ENCODE measurements around the gene SSPN.

The SSPN gene

DNA sequence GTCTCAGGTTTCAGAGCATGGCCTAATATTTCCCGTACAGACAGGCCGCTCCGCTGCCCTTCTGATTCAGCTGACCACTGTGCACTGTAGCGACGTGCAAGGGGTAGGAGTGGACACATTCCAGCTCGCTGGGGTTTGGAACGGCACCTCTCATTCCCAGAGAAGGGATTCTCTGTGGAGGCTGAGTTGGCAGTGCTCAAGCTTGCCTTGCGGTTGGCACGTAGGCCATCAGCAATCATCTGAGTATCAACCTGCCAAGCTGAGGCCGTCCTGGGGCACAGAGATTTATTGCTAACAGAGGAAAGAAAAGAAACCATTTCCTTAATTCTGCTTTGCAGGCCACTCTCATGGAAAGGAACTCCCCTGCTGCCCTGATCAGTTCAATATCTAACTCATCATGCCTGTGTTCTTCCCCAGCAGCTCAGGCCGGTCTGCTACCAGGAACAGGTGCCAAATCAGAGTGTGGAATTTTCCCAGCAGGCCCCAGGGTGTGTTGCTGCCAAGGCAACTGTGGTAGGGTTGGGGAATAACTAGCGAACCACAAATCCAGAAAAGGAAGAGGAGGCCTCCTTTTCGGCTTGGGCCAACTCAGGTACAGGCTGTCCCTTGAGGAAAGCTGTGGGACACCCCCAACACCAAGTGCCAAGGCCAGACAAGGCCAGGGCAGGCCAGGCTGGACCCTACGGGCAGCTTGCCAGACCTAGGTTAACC is 92.5 kb downstream of the SSPN start:
- no peak for DNase-seq

- no peak for DNase-seq
Measured at GRCh38 chr12:26290565-26290964, 95.2 kb downstream of the SSPN start.

GRCh38 chr12:26292596-26292995 is 97.2 kb downstream of the SSPN start:
- no peak for DNase-seq

DNA sequence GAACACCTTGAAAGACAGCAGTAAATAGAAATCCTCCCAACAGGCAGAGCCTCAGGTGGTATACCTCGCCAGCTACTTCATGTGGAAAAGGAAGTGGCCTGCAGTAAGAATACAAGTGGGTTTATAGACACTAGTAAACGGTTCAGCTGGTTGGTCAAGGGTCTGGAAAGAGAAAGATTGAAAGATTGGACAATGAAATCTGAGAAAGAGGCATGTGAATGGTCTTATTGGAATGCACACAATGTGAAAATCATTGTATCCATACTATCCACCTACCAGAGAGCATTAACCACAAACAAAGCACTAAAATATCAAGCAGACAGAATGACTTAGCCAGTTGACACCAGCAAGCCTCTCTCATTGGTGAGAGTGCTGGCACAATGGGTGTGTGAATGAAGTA is 98.2 kb downstream of the SSPN start:
- DNase-seq: no peak

DNA sequence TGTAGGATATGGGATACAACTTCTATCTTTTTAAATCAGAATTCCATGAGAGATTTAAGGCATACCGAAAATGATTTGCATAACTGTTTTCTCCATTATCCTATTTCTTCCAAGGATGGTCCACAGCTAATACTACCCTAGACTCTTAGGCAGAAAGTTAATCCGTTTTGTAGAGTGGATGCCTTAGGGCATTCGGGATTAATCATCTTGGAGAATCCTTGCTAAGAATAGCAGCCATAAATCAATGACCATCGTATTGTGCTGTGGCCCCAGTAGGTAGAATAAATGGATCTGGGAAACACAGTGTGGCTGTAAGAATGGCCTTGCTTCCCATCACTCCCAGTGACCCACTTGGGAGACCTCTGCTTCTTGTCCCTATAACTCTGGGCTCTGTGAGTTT is 99.6 kb downstream of the SSPN start:
- no peak for DNase-seq

DNA sequence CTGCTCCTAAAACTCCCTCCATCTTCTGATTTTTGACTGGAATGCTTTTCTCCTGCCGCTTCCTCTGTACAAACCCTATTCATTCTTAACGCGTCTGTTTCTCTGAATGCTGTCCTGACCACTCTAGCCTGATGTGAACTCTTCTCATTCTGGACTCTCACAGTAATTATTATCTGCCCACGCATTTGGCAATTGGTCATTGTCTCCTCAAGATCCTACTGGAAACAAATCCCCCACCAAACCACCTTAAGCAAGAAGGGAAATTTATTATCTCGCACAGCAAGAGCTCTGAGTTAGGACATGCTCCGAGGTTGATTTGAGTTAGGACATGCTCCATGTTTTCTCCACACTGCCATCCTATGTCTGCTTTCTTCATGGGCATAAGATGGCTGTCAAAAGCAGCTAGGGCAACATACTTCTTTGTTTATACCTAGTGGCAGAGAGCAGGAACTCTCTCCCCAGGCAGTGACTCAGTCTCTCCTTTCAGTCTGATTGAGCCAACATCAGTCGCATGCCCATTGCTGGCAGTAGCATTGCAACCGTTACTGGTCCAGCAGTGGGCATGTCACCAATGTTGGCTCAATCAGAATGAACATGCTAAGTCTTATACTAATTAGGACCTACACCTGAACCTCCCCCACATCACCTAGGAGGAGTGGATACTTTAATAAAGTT is 102.2 kb downstream of the SSPN start:
- DNase-seq: no peak

- DNase-seq: no peak
Measured at GRCh38 chr12:26298785-26299621, 103.6 kb downstream of the SSPN start.

- DNase-seq: no peak
Measured at GRCh38 chr12:26299751-26300150, 104.4 kb downstream of the SSPN start.
